ENCODE data around the gene CRISPLD2.

The CRISPLD2 gene

DNA sequence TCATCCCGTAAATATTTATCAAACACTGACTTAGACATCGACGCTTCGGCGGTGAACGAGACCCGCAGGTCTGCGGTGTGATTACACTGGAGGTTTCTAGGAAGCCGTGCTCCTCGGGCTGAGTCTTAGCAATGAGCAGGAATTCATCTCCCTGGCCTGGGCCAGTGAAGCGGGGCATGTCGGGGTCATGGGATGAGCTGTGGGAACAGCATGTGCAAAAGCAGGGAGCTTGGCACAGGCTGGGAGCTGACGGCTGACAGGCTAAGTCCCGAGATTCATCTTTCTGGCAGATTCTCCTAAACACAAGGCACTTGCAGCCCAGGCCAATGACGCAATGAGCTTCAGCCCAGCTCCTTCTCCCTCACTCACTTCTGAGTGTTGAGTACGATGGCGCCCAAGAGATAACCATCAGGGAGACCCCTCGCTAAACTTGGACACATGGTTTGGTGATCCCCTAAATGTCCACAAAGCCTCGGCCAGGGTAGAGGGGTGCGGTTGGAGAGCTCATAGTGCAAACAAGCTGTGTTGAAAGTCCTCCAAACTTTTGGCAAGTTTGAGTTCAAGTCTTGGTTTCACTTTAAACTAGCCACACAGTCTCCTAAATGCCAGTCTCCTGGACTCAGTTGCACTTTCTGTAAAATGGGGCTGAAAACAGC is 12.8 kb downstream of the CRISPLD2 start:
- Histone ChIP-seq H3K27ac (replicated peaks) (no peak overlapping the region), H3K4me3 (replicated peaks; ENCODE audit: insufficient read depth, low read length) (no peak overlapping the region), H3K27me3 (ENCODE audit: insufficient read depth, poor library complexity, severe bottlenecking) (no peaks in the 10 kb centered on the region)
- DNase-seq (ENCODE audit: low read depth in 1 of 2, low spot score in 1 of 2), result peak in 1 of 2 experiments; percentile 59
- TF ChIP-seq, protein P1, sequence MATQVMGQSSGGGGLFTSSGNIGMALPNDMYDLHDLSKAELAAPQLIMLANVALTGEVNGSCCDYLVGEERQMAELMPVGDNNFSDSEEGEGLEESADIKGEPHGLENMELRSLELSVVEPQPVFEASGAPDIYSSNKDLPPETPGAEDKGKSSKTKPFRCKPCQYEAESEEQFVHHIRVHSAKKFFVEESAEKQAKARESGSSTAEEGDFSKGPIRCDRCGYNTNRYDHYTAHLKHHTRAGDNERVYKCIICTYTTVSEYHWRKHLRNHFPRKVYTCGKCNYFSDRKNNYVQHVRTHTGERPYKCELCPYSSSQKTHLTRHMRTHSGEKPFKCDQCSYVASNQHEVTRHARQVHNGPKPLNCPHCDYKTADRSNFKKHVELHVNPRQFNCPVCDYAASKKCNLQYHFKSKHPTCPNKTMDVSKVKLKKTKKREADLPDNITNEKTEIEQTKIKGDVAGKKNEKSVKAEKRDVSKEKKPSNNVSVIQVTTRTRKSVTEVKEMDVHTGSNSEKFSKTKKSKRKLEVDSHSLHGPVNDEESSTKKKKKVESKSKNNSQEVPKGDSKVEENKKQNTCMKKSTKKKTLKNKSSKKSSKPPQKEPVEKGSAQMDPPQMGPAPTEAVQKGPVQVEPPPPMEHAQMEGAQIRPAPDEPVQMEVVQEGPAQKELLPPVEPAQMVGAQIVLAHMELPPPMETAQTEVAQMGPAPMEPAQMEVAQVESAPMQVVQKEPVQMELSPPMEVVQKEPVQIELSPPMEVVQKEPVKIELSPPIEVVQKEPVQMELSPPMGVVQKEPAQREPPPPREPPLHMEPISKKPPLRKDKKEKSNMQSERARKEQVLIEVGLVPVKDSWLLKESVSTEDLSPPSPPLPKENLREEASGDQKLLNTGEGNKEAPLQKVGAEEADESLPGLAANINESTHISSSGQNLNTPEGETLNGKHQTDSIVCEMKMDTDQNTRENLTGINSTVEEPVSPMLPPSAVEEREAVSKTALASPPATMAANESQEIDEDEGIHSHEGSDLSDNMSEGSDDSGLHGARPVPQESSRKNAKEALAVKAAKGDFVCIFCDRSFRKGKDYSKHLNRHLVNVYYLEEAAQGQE (IDR thresholded peaks at IDR 0.05; ENCODE audit: insufficient replicate concordance, low read depth), result no peak
- TF ChIP-seq, protein P2, sequence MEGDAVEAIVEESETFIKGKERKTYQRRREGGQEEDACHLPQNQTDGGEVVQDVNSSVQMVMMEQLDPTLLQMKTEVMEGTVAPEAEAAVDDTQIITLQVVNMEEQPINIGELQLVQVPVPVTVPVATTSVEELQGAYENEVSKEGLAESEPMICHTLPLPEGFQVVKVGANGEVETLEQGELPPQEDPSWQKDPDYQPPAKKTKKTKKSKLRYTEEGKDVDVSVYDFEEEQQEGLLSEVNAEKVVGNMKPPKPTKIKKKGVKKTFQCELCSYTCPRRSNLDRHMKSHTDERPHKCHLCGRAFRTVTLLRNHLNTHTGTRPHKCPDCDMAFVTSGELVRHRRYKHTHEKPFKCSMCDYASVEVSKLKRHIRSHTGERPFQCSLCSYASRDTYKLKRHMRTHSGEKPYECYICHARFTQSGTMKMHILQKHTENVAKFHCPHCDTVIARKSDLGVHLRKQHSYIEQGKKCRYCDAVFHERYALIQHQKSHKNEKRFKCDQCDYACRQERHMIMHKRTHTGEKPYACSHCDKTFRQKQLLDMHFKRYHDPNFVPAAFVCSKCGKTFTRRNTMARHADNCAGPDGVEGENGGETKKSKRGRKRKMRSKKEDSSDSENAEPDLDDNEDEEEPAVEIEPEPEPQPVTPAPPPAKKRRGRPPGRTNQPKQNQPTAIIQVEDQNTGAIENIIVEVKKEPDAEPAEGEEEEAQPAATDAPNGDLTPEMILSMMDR (IDR thresholded peaks at IDR 0.05; ENCODE audit: insufficient read depth, low read length), result no peak
- TF ChIP-seq SPI1 (IDR thresholded peaks at IDR 0.05; ENCODE audit: borderline replicate concordance, low read depth) (no peak), GABPA (IDR thresholded peaks at IDR 0.05; ENCODE audit: low read depth) (no peak)

DNA sequence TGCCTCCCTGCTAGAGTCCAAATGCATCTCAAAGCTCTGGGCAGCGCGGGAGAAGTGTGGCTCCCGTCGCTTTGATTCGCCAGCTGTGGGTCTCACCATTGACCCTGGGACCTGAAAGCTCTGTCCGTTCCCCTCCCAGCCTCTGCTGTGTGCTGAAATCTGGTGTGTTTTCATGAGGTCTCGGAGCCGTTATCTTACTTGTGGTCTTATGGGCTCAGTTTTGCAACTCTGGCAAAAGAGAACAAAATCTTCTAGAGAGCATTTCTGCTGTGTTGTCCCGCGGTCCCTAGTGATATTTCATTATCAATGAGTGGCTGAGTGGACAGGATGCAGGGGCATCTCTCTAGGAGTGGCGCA is 13.3 kb downstream of the CRISPLD2 start:
- H3K27me3 ChIP-seq (ENCODE audit: insufficient read depth, poor library complexity, severe bottlenecking), result peaks cover 2% of the 10 kb centered on the region
- no peak overlapping the region for H3K27ac ChIP-seq (replicated peaks)
- no peak overlapping the region for H3K4me3 ChIP-seq (replicated peaks; ENCODE audit: insufficient read depth, low read length)
- TF ChIP-seq, protein P2 (IDR thresholded peaks at IDR 0.05; ENCODE audit: insufficient read depth, low read length), result no peak
- no peak for TF ChIP-seq GABPA (IDR thresholded peaks at IDR 0.05; ENCODE audit: low read depth)
- TF ChIP-seq, protein P1 (IDR thresholded peaks at IDR 0.05; ENCODE audit: insufficient replicate concordance, low read depth), result no peak
- no peak for TF ChIP-seq POLR2AphosphoS5 (IDR thresholded peaks at IDR 0.05; ENCODE audit: low read depth)
- no peak for TF ChIP-seq SPI1 (IDR thresholded peaks at IDR 0.05; ENCODE audit: borderline replicate concordance, low read depth)
- DNase-seq (ENCODE audit: low read depth in 1 of 2, low spot score in 1 of 2), result peak in 1 of 2 experiments; percentile 32

DNA sequence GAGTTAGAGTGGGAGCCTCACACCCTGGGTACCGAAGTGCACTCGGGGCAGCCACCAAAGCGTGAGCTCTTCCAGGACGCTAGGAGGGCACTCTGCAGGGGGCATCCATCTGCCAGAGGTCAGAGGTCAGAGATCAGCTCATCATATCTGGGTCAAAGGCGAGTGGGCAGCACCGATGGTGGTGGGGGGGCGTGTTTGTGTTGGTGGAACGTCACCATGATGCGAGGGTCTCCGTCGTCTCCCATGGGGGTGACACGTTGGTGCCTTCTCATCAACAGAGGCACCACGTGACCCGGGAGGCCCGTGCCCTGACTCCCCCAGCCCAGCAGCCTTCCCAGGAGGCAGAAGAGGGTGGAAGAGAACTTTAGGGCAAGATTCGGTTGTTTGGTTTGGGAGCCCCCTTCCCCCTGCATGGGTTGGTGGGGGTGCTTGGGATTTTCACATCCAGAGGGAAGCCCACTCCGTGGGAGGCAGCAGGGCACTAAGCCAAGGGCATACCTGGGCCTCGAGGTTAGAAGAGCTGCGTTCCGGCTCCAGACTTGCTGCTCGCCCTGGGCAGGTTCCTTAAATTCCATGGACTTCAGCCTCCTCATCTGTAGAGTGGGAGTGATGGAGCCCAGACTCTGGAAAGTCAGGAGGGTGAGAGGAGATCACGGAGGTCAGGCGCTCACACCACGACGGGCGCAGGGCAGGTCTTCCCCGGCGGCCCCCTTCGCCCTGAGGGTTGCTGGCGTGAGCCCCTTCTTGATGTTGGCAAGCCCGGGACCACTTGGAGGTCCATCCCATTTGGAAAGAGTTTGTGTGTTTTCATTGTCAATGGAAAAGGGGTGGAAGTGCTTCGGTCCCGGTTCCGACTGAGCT is 14.0 kb downstream of the CRISPLD2 start:
- H3K27ac ChIP-seq (replicated peaks), result no peak overlapping the region
- H3K27me3 ChIP-seq (ENCODE audit: insufficient read depth, poor library complexity, severe bottlenecking), result peaks cover 2% of the 10 kb centered on the region
- TF ChIP-seq SPI1 (IDR thresholded peaks at IDR 0.05; ENCODE audit: borderline replicate concordance, low read depth) (no peak), POLR2AphosphoS5 (IDR thresholded peaks at IDR 0.05; ENCODE audit: low read depth) (no peak), GABPA (IDR thresholded peaks at IDR 0.05; ENCODE audit: low read depth) (no peak)
- TF ChIP-seq, protein P2 (IDR thresholded peaks at IDR 0.05; ENCODE audit: insufficient read depth, low read length), result no peak
- TF ChIP-seq, protein P1 (IDR thresholded peaks at IDR 0.05; ENCODE audit: insufficient replicate concordance, low read depth), result no peak
- no peak overlapping the region for H3K4me3 ChIP-seq (replicated peaks; ENCODE audit: insufficient read depth, low read length)
- no peak for DNase-seq (ENCODE audit: low read depth in 1 of 2, low spot score in 1 of 2)

Data from HL-60 (cell line).